Mesenchymal stem cell (in vitro differentiated cells and primary cell): ENCODE data around the gene ANO6.
"Not testable (repeated sequence)": the region's sequence is repeated elsewhere in the genome, so short reads cannot be mapped to it uniquely, and the experiment has no call there.

Experiments used
- DNase-seq: peaks from one replicate; pipeline ENCODE4 v3.0.0-alpha.2; 2013
- H2AFZ ChIP-seq: one replicate; pipeline ENCODE4 v1.6.1; 2013; ENCODE audit warnings: low read depth, mild to moderate bottlenecking, control low read depth, inconsistent platforms, low read length, moderate library complexity
- H2AK5ac ChIP-seq: 2 replicates; pipeline ENCODE4 v1.6.1; 2013; ENCODE audit warnings: low read length, moderate library complexity, mild to moderate bottlenecking, inconsistent platforms; ENCODE audit not compliant: severe bottlenecking
- H2BK120ac ChIP-seq: one replicate; pipeline ENCODE4 v1.6.1; 2013; ENCODE audit warnings: low read depth, mild to moderate bottlenecking, inconsistent platforms, low read length, moderate library complexity
- H2BK12ac ChIP-seq, 2 experiments: one replicate each; pipeline ENCODE4 v1.6.1; 2013; ENCODE audit warnings: inconsistent platforms in 2 of 2, low read length in 2 of 2, mild to moderate bottlenecking in 2 of 2, moderate library complexity in 2 of 2, control low read depth in 1 of 2
- H2BK15ac ChIP-seq: one replicate; pipeline ENCODE4 v1.6.1; 2013; ENCODE audit warnings: mild to moderate bottlenecking, low read depth, inconsistent platforms; ENCODE audit not compliant: poor library complexity, severe bottlenecking
- H2BK5ac ChIP-seq: 2 replicates; pipeline ENCODE4 v1.6.1; 2013; ENCODE audit warnings: low read depth, mild to moderate bottlenecking, low read length, control low read depth, inconsistent platforms; ENCODE audit not compliant: poor library complexity, severe bottlenecking
- H3K14ac ChIP-seq, 2 experiments: one replicate each; pipeline ENCODE4 v1.6.1; 2013; ENCODE audit warnings: inconsistent platforms in 2 of 2, low read length in 2 of 2, control low read depth in 1 of 2, mild to moderate bottlenecking in 1 of 2, moderate library complexity in 1 of 2
- H3K18ac ChIP-seq, 2 experiments: one replicate each; pipeline ENCODE4 v1.6.1; 2013; ENCODE audit warnings: inconsistent platforms in 2 of 2, low read length in 2 of 2, control low read depth in 1 of 2, low read depth in 1 of 2, mild to moderate bottlenecking in 1 of 2
- H3K23ac ChIP-seq, 2 experiments: one replicate each; pipeline ENCODE4 v1.6.1; 2013; ENCODE audit warnings: inconsistent platforms in 2 of 2, low read length in 2 of 2, mild to moderate bottlenecking in 2 of 2, moderate library complexity in 2 of 2, control low read depth in 1 of 2
- H3K27ac ChIP-seq: 2 replicates; pipeline ENCODE4 v1.5.1; 2013; ENCODE audit warnings: mild to moderate bottlenecking, moderate library complexity, low read length, control low read depth, inconsistent platforms; ENCODE audit not compliant: poor library complexity, severe bottlenecking
- H3K27me3 ChIP-seq, 2 experiments: 2 replicates each; pipeline versions ENCODE4 v1.6.1 to v1.7.0; 2013; ENCODE audit warnings: low read length in 2 of 2, mild to moderate bottlenecking in 2 of 2, moderate library complexity in 2 of 2, control low read depth in 1 of 2, inconsistent platforms in 1 of 2; ENCODE audit not compliant: control insufficient read depth in 1 of 2, insufficient read depth in 1 of 2
- H3K36me3 ChIP-seq, 2 experiments: 2 replicates each; pipeline versions ENCODE4 v1.6.1 to v1.7.0; 2013; ENCODE audit warnings: low read length in 2 of 2, control low read depth in 1 of 2, inconsistent platforms in 1 of 2, low read depth in 1 of 2, mild to moderate bottlenecking in 1 of 2; ENCODE audit not compliant: insufficient read depth in 2 of 2, control insufficient read depth in 1 of 2
- H3K4ac ChIP-seq, 2 experiments: one replicate each; pipeline ENCODE4 v1.6.1; 2013; ENCODE audit warnings: inconsistent platforms in 2 of 2, low read length in 2 of 2, mild to moderate bottlenecking in 2 of 2, moderate library complexity in 2 of 2, control low read depth in 1 of 2, low read depth in 1 of 2
- H3K4me1 ChIP-seq: 2 replicates; pipeline ENCODE4 v1.6.1; 2013; ENCODE audit warnings: low read depth, low read length, control low read depth; ENCODE audit not compliant: control insufficient read depth, insufficient read depth
- H3K4me2 ChIP-seq: 2 replicates; pipeline ENCODE4 v1.6.1; 2013; ENCODE audit warnings: low read length, mild to moderate bottlenecking, inconsistent platforms; ENCODE audit not compliant: poor library complexity, severe bottlenecking
- H3K4me3 ChIP-seq, 2 experiments: 2 replicates each; pipeline versions ENCODE4 v1.5.1 to v1.7.0; 2013; ENCODE audit warnings: low read length in 2 of 2, mild to moderate bottlenecking in 2 of 2, control low read depth in 1 of 2, low read depth in 1 of 2; ENCODE audit not compliant: insufficient read depth in 1 of 2
- H3K79me1 ChIP-seq: replicated peaks from 2 replicates; pipeline ENCODE4 v1.6.1; 2013; ENCODE audit warnings: mild to moderate bottlenecking, control low read depth, low read length, inconsistent platforms; ENCODE audit not compliant: poor library complexity, severe bottlenecking
- H3K9ac ChIP-seq: 2 replicates; pipeline ENCODE4 v1.7.0; 2013; ENCODE audit warnings: mild to moderate bottlenecking, low read length, moderate library complexity
- H3K9me3 ChIP-seq: 2 replicates; pipeline ENCODE4 v1.7.0; 2013; ENCODE audit warnings: mild to moderate bottlenecking, low read length; ENCODE audit not compliant: control insufficient read depth
- H4K8ac ChIP-seq: one replicate; pipeline ENCODE4 v1.6.1; 2013; ENCODE audit warnings: inconsistent platforms, mild to moderate bottlenecking, low read length, moderate library complexity
- H4K91ac ChIP-seq: one replicate; pipeline ENCODE4 v1.6.1; 2013; ENCODE audit warnings: mild to moderate bottlenecking, low read length, inconsistent platforms
- WGBS: methylation state at CpG from one replicate; pipeline ENCODE4 v1.1.7; 2013; ENCODE audit warnings: mixed read lengths; 5-methylcytosine and 5-hydroxymethylcytosine counted together

Gene ANO6

DNA sequence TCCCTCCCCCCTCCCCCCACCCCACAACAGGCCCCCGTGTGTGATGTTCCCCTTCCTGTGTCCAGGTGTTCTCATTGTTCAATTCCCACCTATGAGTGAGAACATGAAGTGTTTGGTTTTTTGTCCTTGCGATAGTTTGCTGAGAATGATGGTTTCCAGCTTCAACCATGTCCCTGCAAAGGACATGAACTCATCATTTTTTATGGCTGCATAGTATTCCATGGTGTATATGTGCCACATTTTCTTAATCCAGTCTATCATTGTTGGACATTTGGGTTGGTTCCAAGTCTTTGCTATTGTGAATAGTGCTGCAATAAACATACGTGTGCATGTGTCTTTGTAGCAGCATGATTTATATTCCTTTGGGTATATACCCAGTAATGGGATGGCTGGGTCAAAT, 101.4 kb downstream of the ANO6 start:
- H3K27me3 ChIP-seq, H3K4ac ChIP-seq, H3K27ac ChIP-seq, H3K4me1 ChIP-seq, H3K14ac ChIP-seq, H2BK5ac ChIP-seq, H3K23ac ChIP-seq, H2AK5ac ChIP-seq, H3K9me3 ChIP-seq, H3K18ac ChIP-seq, H4K8ac ChIP-seq, H2BK15ac ChIP-seq, H2BK12ac ChIP-seq, H2BK120ac ChIP-seq, H4K91ac ChIP-seq, H2AFZ ChIP-seq, H3K4me2 ChIP-seq, DNase-seq, H3K4me3 ChIP-seq, H3K9ac ChIP-seq: not testable (repeated sequence)
- H3K36me3 ChIP-seq: peaks cover 3 to 30% of the 10 kb centered on the region in 2 experiments
- WGBS: no CpG with 5 or more reads among the region's 3 CpGs
- peaks cover 16% of the 10 kb centered on the region for H3K79me1 ChIP-seq

DNA sequence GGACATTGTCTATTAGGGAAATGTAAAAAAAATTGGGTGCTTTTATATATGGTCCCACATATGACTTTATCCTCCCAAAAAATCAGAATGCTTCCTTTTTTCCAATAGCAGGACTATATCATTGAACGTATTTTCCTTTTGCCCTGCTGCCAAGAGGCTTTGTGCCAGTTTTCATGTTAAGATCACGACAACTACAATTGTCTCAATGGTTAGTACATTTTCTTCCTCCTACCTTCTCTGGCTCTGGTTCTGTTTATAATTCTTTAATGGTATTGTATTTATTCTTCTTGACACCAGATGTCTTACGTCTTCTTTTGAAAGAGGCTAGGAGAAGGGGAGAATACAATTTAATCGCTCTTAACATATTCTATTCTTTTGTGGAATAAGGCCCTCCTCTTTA, 106.9 kb downstream of the ANO6 start:
- Histone ChIP-seq H4K8ac (no peak overlapping the region), H2AK5ac (no peak overlapping the region), H2BK120ac (no peak overlapping the region), H2AFZ (no peak overlapping the region), H3K18ac (no peak overlapping the region), H3K4me1 (no peaks in the 10 kb centered on the region), H3K14ac (no peak overlapping the region), H3K4me3 (no peak overlapping the region), H2BK15ac (no peak overlapping the region), H3K27ac (no peak overlapping the region), H3K4me2 (no peak overlapping the region), H3K27me3 (no peaks in the 10 kb centered on the region), H3K23ac (no peak overlapping the region), H3K36me3 (no peaks in the 10 kb centered on the region), H3K9me3 (no peaks in the 10 kb centered on the region), H3K4ac (no peak overlapping the region), H2BK5ac (no peak overlapping the region), H3K9ac (no peak overlapping the region), H4K91ac (no peak overlapping the region), H3K79me1 (peaks cover 11% of the 10 kb centered on the region), H2BK12ac (no peak overlapping the region)
- no peak for DNase-seq
- WGBS: 100% methylated on average over 2 of the region's 4 CpGs

DNA sequence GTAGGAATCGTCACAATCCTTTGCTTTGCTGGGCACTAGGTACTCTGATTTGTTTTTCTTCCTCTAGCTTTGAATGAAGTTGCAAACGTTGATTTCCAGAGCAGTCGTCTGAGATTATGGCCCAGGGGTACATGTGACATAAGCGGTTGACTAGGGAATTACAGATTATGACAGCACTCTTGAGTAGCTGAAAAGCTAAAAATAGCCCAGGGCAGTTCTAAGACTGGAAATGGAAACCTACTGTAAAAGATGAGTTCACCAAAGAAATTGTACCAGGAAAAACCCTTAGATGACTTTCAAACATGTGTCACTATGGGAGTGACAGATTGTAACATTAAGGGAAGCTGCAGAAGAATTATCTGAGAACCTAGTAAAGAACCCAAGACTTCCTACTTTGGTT, 108.5 kb downstream of the ANO6 start:
- Histone ChIP-seq H2BK12ac (no peak overlapping the region), H3K9ac (no peak overlapping the region)

DNA sequence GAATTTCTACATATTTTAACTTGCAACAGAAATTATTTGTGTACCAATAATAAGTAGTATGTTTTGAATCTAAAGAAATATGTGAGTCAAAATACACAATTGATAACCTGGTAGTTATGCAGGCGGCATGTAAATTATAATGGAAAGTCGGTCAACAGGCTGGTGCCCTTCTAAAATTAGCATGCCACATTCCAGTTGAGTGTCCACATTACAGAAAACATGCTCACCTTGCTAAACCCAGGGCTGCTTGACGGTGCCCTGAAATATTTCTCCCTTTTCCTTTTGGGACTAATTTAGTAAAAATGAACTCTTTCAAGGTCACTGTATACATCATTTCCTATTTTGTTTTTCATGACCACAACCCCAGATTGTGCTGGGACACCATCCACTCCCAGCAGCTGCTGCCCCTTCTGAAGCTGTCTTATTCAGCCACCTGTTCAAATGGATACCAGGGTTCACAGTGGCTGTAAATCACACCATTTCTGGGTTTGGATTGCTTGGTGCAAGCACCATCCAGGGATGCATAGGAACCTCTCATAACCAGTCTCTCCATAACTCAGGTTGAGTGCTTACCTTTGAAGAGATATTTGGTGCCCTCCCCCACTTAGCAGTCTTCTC, 110.6 kb downstream of the ANO6 start:
- Histone ChIP-seq H4K8ac (no peak overlapping the region), H2BK120ac (no peak overlapping the region), H4K91ac (no peak overlapping the region), H2AFZ (no peak overlapping the region), H2BK12ac (no peak overlapping the region), H3K27me3 (no peaks in the 10 kb centered on the region), H2BK5ac (no peak overlapping the region), H3K4me2 (no peak overlapping the region), H3K27ac (no peak overlapping the region), H3K18ac (no peak overlapping the region), H3K9ac (no peak overlapping the region), H3K4me1 (no peaks in the 10 kb centered on the region), H3K9me3 (no peaks in the 10 kb centered on the region), H3K4me3 (no peak overlapping the region), H3K14ac (no peak overlapping the region), H2BK15ac (no peak overlapping the region), H3K4ac (no peak overlapping the region), H2AK5ac (no peak overlapping the region), H3K36me3 (peaks cover 0 to under 1% of the 10 kb centered on the region in 2 experiments), H3K23ac (no peak overlapping the region), H3K79me1 (peaks cover 12% of the 10 kb centered on the region)
- 95% methylated on average over 3 of the region's 3 CpGs for WGBS
- DNase-seq: no peak

More for the DNA sequence above, 108.5 kb downstream of the ANO6 start:
- H2BK5ac ChIP-seq: no peak overlapping the region
- H2BK15ac ChIP-seq: no peak overlapping the region
- DNase-seq: peak; percentile 63
- no peaks in the 10 kb centered on the region for H3K4me1 ChIP-seq
- no peak overlapping the region for H3K27ac ChIP-seq
- H3K9me3 ChIP-seq: no peaks in the 10 kb centered on the region
- peaks cover 14% of the 10 kb centered on the region for H3K79me1 ChIP-seq
- no peak overlapping the region for H3K18ac ChIP-seq
- 67% methylated on average over 4 of the region's 4 CpGs for WGBS
- H3K4ac ChIP-seq: no peak overlapping the region
- no peak overlapping the region for H2AK5ac ChIP-seq
- no peak overlapping the region for H3K4me3 ChIP-seq
- no peak overlapping the region for H3K14ac ChIP-seq
- H3K4me2 ChIP-seq: no peak overlapping the region
- no peaks in the 10 kb centered on the region for H3K27me3 ChIP-seq
- H2AFZ ChIP-seq: no peak overlapping the region
- H3K36me3 ChIP-seq: no peaks in the 10 kb centered on the region
- no peak overlapping the region for H2BK120ac ChIP-seq
- no peak overlapping the region for H4K91ac ChIP-seq
- no peak overlapping the region for H3K23ac ChIP-seq
- no peak overlapping the region for H4K8ac ChIP-seq
